Memory B cell (primary cell): ENCODE measurements around the gene FLRT1.

Source experiments
- ATAC-seq: fragments of 150-1000 bp; cut with Tn5 transposase; 2 replicates; pipeline ENCODE4 v1.10.0; 2021; ENCODE audit warnings: low read depth, mild to moderate bottlenecking, moderate library complexity
- DNase-seq, 2 donors: peaks; one replicate each; pipeline ENCODE4 v3.0.0; 2022; ENCODE audit warnings: low spot score in 2 of 2
- H3K27ac Mint-ChIP-seq: one replicate; pipeline ENCODE4 v1.8.0; 2022; ENCODE audit warnings: mild to moderate bottlenecking, moderate library complexity, mixed read lengths
- H3K27me3 Mint-ChIP-seq: one replicate; pipeline ENCODE4 v1.8.0; 2022; ENCODE audit warnings: mixed read lengths
- H3K36me3 Mint-ChIP-seq: one replicate; pipeline ENCODE4 v1.8.0; 2022; ENCODE audit warnings: mild to moderate bottlenecking, mixed read lengths
- H3K4me1 Mint-ChIP-seq: one replicate; pipeline ENCODE4 v1.8.0; 2022; ENCODE audit warnings: mixed read lengths
- H3K4me3 Mint-ChIP-seq: one replicate; pipeline ENCODE4 v1.8.0; 2022; ENCODE audit warnings: mild to moderate bottlenecking, moderate library complexity, mixed read lengths
- H3K9me3 Mint-ChIP-seq: one replicate; pipeline ENCODE4 v1.8.0; 2022; ENCODE audit warnings: mixed read lengths

Gene FLRT1

DNA sequence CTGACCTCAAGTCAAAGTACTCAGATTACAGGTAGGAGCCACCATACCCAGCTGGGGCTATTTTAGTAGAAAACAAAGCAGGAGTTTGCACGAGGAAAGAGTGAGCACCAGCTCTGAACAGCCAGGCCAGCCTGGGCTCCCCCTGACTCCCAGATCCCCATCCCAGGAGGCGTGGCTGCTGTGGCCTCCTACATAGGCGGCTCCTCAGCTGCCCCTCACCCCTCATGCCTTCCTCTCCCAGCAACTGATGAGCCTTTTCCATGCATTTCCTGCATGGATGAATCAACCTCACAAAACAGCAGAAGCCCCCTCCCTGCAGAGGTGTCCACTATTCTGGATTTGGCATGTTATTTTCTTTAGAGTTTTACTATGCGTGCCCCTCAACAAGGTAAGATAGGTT is 10.5 kb upstream of the FLRT1 start:
- H3K9me3 Mint-ChIP-seq = no peaks in the 10 kb centered on the region
- DNase-seq (no peak), ATAC-seq (no peak)
- peaks cover 18% of the 10 kb centered on the region for H3K27me3 Mint-ChIP-seq
- H3K36me3 Mint-ChIP-seq = no peaks in the 10 kb centered on the region
- no peaks in the 10 kb centered on the region for H3K4me1 Mint-ChIP-seq
- H3K27ac Mint-ChIP-seq = no peak overlapping the region
- H3K4me3 Mint-ChIP-seq = no peak overlapping the region

DNA sequence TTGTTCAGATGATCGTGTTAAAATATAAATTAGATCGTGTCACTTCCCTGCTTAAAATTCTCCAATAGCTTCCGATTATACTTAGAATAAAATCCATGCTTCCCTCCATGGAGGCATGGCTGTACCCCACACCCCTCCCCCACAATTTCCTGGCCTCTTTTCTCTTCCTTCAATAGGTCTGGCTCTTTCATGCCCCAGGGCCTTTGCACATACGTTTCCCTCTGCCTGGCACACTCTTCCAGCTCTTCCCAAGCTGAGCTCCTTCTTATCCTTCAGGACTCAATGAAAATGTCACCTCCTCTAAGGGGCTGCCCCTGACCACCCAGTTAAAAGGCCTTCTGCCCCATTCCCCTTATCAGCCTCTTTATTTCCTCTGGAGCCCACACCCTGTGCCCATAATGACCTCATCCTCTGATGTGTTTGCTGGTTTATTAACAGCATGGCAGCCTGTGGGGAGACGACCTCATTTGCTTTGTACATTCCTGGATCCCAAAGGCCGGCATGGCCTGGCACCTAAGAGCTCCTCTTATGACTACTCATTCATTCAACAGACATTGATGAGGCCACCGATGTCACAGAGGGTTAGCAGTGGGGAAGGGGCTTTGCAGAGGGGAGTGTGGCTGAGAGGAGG is 9.0 kb upstream of the FLRT1 start:
- Mint-ChIP-seq H3K4me1 (no peaks in the 10 kb centered on the region), H3K9me3 (no peaks in the 10 kb centered on the region), H3K36me3 (no peaks in the 10 kb centered on the region), H3K27me3 (peaks cover 23% of the 10 kb centered on the region), H3K27ac (no peak overlapping the region), H3K4me3 (no peak overlapping the region)
- no peak for DNase-seq
- no peak for ATAC-seq

DNA sequence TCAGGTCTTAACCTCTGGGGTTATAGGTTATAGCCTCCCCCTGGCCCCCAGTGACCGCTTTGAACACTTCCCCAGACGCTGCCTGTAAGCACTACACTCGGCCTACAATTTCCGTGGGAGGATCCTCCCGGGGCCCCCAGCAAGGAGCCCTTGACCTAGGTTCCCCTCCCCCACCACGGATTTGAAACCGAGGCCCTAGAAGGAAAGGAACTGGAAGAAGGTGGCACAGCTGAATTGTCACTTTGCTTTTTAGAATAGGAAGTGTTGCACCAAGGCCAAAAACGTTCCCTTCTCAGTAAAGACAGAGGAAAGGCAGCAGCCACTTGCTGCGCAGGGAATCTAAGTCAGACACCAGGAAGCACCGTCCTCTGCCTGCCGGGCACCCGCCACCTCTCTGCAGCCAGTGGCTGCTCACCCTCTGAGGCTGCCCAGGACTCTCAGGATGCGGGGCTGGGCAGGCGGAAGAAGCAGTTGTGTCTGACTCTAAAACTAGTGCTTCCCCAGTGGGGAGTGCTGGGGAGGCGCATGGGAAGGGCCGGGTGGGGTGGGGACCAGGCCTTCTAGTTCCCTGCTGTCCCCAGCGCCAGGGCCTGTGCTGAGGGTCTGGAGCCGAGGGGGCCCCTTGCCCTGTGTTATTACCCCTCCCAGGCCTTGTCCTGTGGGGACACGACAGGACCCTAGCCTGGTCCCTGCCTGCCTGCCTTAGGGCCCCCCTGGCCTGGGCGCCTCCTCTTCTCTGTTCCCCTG is 7.9 kb upstream of the FLRT1 start:
- H3K27me3 Mint-ChIP-seq = peaks cover 27% of the 10 kb centered on the region
- H3K9me3 Mint-ChIP-seq = no peaks in the 10 kb centered on the region
- no peak for ATAC-seq
- no peaks in the 10 kb centered on the region for H3K36me3 Mint-ChIP-seq
- no peaks in the 10 kb centered on the region for H3K4me1 Mint-ChIP-seq
- H3K4me3 Mint-ChIP-seq = no peak overlapping the region
- H3K27ac Mint-ChIP-seq = no peak overlapping the region
- no peak for DNase-seq

DNA sequence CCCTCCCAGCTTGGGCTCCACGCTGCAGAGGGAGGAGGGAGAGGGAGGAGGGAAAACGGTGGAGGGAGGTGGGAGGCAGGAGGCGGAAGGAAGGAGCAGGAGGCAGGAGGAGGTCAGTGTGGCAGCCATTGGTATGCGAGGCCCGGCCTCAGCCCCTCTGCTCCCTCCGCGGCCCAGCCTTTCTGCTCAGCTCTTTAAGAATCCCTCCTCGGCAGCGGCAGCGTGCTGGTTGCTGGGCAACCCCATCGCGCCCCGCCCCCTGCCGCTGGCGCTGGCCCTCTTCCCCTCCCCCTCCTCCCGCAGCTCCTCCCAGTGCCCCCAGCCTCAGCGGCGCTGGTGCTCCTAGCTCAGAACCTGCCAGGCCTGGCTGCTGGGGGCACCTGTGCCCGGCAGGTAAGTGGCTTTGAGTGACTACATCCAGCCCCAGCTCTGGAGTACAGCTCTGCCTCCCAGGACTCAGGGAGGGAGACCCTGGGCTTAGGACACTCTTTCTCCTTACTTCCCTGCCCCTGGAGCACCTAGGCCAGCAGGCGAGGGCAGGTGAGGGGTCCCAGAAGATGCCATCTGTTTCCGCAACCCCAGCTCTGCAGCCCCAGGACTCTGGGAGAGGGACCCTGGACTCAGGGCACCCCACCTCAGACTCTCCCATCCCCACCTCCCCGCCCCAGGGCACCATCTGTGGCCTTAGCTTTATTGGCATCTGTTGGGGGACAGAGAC is 7.2 kb upstream of the FLRT1 start:
- Mint-ChIP-seq H3K27me3 (peaks cover 27% of the 10 kb centered on the region), H3K9me3 (no peaks in the 10 kb centered on the region), H3K4me1 (no peaks in the 10 kb centered on the region), H3K36me3 (no peaks in the 10 kb centered on the region), H3K27ac (no peak overlapping the region), H3K4me3 (no peak overlapping the region)
- ATAC-seq (peak; percentile 39), DNase-seq (no peak)

DNA sequence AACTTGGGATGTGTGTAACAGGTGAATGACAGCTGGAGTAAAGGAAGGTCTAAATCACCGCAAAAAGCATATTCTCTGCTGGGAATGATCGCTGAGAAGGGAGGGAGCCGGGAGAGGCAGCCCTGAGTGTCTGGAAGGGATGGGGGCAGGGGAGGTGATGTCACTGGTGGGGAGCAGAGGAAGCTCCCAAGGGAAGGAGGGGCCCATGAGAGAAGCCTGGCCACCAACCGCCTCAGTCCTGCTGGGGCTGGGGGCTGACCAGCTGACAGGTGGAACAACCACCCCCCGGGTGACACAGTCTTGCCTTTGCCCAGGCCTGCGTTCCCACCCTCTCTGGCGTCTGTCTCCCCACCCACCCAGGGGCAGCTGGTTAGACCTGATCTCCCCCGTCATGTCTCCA is 6.0 kb upstream of the FLRT1 start:
- peaks cover under 1% of the 10 kb centered on the region for H3K4me1 Mint-ChIP-seq
- H3K27me3 Mint-ChIP-seq = peaks cover 35% of the 10 kb centered on the region
- H3K36me3 Mint-ChIP-seq = no peaks in the 10 kb centered on the region
- H3K4me3 Mint-ChIP-seq = no peak overlapping the region
- no peak overlapping the region for H3K27ac Mint-ChIP-seq
- no peaks in the 10 kb centered on the region for H3K9me3 Mint-ChIP-seq
- ATAC-seq (no peak), DNase-seq (no peak)

DNA sequence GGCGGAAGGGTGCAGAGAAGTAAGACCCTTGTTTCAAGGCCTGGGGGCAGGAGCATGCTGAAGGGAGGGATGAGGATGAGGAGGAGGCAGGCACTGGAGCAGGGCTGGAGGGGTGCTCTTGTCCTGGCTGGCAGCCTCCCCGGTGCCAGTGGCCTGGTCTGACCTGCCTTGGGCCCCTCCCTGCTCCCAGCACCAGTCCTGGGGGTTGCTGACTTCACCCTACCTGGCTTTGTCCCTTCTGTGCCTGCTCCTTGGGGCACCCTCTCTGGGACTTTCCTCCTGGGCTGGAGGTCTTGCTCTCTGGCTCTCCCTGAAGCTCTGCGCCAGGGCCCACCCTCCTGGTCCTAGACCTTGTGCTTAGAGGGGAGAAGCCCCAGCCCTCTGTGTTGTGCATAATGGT is 4.7 kb upstream of the FLRT1 start:
- peaks cover 6% of the 10 kb centered on the region for H3K4me1 Mint-ChIP-seq
- H3K9me3 Mint-ChIP-seq = no peaks in the 10 kb centered on the region
- peaks cover 2% of the 10 kb centered on the region for H3K36me3 Mint-ChIP-seq
- peaks cover 40% of the 10 kb centered on the region for H3K27me3 Mint-ChIP-seq
- no peak overlapping the region for H3K27ac Mint-ChIP-seq
- DNase-seq = no peak
- no peak for ATAC-seq
- H3K4me3 Mint-ChIP-seq = no peak overlapping the region

DNA sequence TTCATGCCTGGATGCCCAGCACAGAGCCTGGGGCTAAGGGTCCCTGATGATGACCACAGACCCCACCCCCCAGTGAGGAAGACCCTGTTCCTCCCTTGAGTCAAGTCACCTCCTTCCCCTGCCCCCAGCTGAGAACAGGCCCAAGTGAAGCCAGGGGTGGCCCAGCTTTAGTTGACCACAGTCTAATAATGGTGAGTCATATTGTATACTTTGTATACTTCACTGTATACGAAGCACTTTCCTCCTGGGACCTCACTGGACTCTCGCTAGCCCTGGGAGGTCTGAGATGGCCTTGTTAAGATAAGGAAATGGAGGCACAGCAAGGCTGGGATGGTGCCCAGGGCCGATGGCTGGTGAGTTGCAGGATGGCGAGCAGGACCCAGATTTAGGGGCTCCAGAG is 3.7 kb upstream of the FLRT1 start:
- Mint-ChIP-seq H3K4me1 (peaks cover 6% of the 10 kb centered on the region), H3K4me3 (no peak overlapping the region), H3K27me3 (peaks cover 34% of the 10 kb centered on the region)

DNA sequence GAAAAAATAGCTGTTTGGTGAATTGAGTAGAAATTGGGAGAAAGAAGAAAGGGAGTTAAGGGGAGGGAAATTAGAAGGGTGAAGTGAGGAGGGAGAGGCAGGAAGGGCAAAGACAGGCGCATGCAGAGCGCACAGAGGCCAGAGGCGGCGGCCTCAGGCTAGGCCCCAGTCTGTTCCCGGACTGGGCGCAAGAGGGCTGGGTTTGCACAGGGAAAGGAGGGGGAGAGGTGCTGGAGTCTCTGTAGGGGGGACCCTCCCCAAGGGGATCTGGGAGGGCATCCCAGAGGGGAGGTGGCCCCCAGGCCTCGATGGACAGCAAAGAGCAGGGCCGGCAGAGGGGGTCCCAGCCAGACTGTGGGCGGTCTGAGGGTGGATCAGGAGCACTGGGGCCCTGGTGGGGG is 1.3 kb upstream of the FLRT1 start:
- Mint-ChIP-seq H3K27ac (no peak overlapping the region), H3K36me3 (peaks cover 2% of the 10 kb centered on the region), H3K4me1 (peaks cover 6% of the 10 kb centered on the region), H3K9me3 (no peaks in the 10 kb centered on the region), H3K27me3 (peaks cover 27% of the 10 kb centered on the region), H3K4me3 (no peak overlapping the region)
- no peak for ATAC-seq
- DNase-seq = no peak

More for the DNA sequence above, 3.7 kb upstream of the FLRT1 start:
- Mint-ChIP-seq H3K36me3 (peaks cover 2% of the 10 kb centered on the region), H3K9me3 (no peaks in the 10 kb centered on the region), H3K27ac (no peak overlapping the region)
- DNase-seq (no peak), ATAC-seq (no peak)

DNA sequence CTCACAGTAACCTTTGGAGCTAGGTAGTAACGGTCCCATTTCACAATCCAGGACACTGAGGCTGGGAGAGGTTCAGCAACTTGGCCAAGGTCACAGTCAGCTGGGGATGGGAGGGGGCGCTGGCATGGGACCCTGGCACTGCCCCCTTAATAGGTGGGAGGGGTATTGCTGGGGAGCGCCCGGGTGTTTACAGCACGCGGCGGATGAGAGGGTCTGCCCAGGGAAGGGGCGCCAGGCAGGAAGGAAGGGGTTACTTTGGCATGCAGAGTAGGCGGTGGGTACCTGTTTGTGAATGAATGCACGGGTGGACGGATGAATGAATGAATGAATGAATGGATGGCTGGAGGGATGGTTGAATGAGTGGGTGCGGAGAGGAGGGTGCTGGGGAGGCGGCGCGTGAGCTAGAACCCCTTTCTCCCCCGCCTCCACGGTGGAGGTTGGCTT is 628 bp upstream of the FLRT1 start:
- Mint-ChIP-seq H3K27me3 (peaks cover 25% of the 10 kb centered on the region), H3K36me3 (peaks cover 2% of the 10 kb centered on the region), H3K4me3 (peak overlapping the region; percentile 80), H3K9me3 (no peaks in the 10 kb centered on the region), H3K4me1 (peaks cover 6% of the 10 kb centered on the region), H3K27ac (no peak overlapping the region)
- no peak for ATAC-seq
- DNase-seq = no peak

DNA sequence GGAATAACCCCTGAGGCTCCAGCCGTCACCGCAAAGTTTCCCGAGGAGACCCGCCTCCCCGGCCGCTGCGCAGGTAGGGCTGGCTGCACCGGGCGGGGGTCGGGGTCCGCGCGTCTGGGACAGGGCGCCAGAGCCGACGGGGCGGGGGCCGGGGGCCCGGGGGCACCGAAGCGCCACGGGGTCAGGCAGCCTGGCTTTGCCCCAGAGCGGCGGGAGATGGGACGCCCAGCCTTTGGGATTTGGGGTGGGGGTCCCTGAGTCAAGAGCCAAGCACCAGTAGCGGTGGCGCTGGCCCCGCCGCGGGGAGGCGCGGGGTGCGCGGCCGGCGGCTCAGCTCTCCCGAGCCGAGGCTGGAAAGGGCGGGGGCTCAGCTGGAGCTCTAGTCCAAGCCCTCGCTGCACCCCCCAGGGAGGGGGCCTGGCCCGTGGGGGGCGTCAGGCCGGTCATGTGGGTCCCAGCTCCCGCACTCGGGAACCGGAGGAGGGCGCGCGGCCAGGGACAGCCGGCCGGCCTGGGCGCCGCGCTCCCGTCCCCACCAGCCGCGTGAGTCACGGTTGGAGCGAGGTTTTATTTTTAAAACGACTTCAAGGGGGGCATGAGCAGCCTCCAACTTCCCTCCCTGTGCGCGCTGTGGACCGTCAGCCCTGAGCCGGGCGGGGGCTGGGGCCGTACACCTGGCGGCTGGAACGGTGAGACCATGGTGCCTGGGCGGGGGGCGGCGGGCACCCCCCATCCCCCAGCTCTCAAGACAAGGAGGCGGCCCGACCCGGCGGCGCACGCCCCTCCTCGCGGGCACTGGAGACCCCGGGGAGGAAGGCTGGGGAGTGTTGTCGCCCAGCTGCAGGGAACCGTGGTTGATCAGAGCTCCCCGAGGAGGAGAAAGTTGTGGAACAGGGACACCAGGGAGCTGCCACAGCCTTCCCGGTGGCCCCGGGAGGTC is 626 bp downstream of the FLRT1 start:
- Mint-ChIP-seq H3K36me3 (peaks cover 2% of the 10 kb centered on the region), H3K9me3 (no peaks in the 10 kb centered on the region), H3K4me1 (peaks cover 6% of the 10 kb centered on the region), H3K27me3 (peaks cover 24% of the 10 kb centered on the region), H3K4me3 (no peak overlapping the region), H3K27ac (no peak overlapping the region)
- DNase-seq (no peak), ATAC-seq (peak; percentile 35)

DNA sequence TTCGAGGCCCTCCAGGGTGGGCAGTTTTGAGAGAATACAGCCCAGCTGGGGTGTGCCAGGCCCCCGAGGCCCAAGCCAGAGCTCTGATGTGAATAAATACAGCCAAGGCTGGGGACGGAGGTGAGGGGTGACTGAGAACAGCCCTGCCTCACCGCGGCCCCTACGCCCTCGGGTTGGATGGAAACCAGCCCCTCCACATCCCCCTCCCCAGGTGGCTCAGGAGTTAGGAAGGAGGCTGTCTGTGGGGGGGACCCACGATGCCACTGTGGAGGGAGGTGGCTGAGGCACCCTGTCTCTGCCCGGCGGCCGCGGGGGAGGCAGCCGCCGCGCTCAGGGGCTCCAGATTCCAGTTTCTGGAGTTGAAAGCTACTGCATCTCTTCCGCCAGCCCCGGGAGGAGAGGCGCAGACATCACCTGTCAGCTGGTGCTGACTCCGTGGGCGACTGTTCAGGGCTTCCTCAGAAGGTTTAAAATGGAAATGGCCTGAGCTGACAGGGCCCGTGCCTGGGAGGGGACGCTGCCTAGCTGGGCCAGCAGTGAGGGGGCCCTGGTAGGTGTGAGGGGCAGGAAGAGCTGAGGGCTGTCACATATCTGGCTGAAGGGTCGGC is 1.4 kb downstream of the FLRT1 start:
- no peak for DNase-seq
- no peak overlapping the region for H3K27ac Mint-ChIP-seq
- no peaks in the 10 kb centered on the region for H3K9me3 Mint-ChIP-seq
- H3K36me3 Mint-ChIP-seq = peaks cover 2% of the 10 kb centered on the region
- peaks cover 24% of the 10 kb centered on the region for H3K27me3 Mint-ChIP-seq
- peaks cover 6% of the 10 kb centered on the region for H3K4me1 Mint-ChIP-seq
- no peak for ATAC-seq
- H3K4me3 Mint-ChIP-seq = no peak overlapping the region

DNA sequence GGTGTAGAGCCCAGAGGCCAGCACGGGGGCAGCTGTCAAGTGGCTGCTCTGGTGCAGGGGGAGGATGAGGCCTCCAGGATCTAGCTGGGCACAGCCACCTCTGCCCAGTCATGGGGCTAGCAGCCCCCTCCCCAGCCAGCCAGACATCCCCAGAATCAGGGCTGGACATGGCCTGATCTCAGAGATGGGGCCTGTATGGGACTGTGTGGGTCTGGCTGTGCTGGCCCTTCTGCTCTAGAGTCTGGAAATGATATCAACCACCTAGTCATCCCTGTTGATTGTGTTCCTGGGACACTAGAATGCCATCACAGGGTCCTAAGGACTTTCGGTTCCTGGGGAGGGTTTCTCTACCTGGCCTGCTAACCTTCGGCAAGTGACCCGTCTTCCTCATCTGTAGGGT is 2.8 kb downstream of the FLRT1 start:
- Mint-ChIP-seq H3K36me3 (peaks cover 2% of the 10 kb centered on the region), H3K27ac (no peak overlapping the region), H3K9me3 (no peaks in the 10 kb centered on the region), H3K4me3 (no peak overlapping the region), H3K27me3 (peaks cover 20% of the 10 kb centered on the region), H3K4me1 (peaks cover 6% of the 10 kb centered on the region)
- no peak for ATAC-seq
- DNase-seq = no peak

DNA sequence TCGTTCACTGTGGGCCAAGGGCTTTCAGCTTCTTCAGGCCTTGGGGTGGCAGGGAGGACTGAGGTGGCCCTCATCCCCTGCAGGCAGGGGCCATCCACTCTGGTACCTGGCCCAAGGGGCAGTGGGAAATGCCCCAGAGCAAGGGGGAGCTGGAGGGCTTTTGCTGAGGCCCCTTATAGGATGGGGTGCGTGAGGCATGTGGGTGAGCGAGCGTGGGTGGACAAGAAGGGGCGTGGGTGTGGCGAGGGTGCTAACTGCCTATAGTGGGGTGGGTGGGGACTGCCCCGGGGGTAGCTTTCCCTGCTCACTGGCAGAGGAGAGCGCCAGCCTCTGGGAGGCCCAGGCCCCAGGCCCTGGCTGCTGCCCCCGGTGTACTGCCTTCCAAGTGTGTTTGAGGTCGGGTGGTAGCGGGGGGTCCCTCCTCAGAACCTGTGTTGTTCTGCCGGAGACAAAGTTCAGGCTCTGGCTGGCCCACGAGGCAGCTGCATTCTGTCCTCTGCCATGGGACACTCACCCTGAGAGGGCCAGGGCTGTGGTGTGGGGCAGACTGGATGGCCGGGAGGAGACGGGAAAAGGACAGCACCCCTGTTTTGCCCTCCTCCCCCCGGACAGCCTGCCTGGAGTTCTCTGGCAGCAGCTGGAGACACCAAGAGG is 3.4 kb downstream of the FLRT1 start:
- Mint-ChIP-seq H3K4me1 (peaks cover 6% of the 10 kb centered on the region), H3K27ac (no peak overlapping the region), H3K4me3 (no peak overlapping the region), H3K36me3 (peaks cover 2% of the 10 kb centered on the region), H3K9me3 (no peaks in the 10 kb centered on the region), H3K27me3 (peaks cover 16% of the 10 kb centered on the region)
- DNase-seq (no peak), ATAC-seq (no peak)
